A549 (cell line): ENCODE results near the gene KATNAL1.

Experiments used
- EP300 ChIP-seq, 2 experiments: fragments of >200 bp; sonication (Bioruptor Twin); formaldehyde crosslinking; IDR thresholded peaks; 2 replicates in 1 of 2; 3 replicates in 1 of 2; pipeline ENCODE4 v1.6.1; 2016 to 2017
- KDM1A ChIP-seq: fragments of 200-600 bp; sonication (generic); IDR thresholded peaks from 2 replicates; pipeline ENCODE4 v1.6.1; 2016; ENCODE audit warnings: low read depth, mild to moderate bottlenecking
- POLR2A ChIP-seq: IDR thresholded peaks from 2 replicates; pipeline ENCODE4 v1.6.1; 2012; ENCODE audit warnings: mild to moderate bottlenecking, low read length
- RCOR1 ChIP-seq: fragments of 150-350 bp; IDR thresholded peaks from 2 replicates; pipeline ENCODE4 v1.6.1; 2014; ENCODE audit warnings: antibody characterized with exemption, low read length, low read depth
- SMC3 ChIP-seq: fragments of >200 bp; sonication (Bioruptor Twin); formaldehyde crosslinking; IDR thresholded peaks from 3 replicates; pipeline ENCODE4 v1.6.1; 2018; ENCODE audit warnings: inconsistent platforms
- ZFP36 ChIP-seq: fragments of 450-650 bp; IDR thresholded peaks from 2 replicates; pipeline ENCODE4 v1.6.1; 2014; ENCODE audit warnings: borderline replicate concordance; ENCODE audit not compliant: partially characterized antibody
- TF ChIP-seq, protein P1 (sequence below): fragments of >200 bp; sonication (Bioruptor Twin); formaldehyde crosslinking; IDR thresholded peaks from 3 replicates; pipeline ENCODE4 v1.5.1; 2016
- TF ChIP-seq, protein P2 (sequence below): fragments of 450-650 bp; IDR thresholded peaks from 2 replicates; pipeline ENCODE4 v1.6.1; 2014; ENCODE audit warnings: antibody characterized with exemption
- TF ChIP-seq, protein P3 (sequence below): IDR thresholded peaks from 2 replicates; pipeline ENCODE4 v1.6.1; 2012

GRCh38 chr13:30314069-30314468 is 6.7 kb upstream of the KATNAL1 start:
- TF ChIP-seq, protein P1, sequence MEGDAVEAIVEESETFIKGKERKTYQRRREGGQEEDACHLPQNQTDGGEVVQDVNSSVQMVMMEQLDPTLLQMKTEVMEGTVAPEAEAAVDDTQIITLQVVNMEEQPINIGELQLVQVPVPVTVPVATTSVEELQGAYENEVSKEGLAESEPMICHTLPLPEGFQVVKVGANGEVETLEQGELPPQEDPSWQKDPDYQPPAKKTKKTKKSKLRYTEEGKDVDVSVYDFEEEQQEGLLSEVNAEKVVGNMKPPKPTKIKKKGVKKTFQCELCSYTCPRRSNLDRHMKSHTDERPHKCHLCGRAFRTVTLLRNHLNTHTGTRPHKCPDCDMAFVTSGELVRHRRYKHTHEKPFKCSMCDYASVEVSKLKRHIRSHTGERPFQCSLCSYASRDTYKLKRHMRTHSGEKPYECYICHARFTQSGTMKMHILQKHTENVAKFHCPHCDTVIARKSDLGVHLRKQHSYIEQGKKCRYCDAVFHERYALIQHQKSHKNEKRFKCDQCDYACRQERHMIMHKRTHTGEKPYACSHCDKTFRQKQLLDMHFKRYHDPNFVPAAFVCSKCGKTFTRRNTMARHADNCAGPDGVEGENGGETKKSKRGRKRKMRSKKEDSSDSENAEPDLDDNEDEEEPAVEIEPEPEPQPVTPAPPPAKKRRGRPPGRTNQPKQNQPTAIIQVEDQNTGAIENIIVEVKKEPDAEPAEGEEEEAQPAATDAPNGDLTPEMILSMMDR, result no peak
- TF ChIP-seq EP300 (IDR thresholded peaks at IDR 0.05) (no peak), RCOR1 (no peak), SMC3 (no peak), POLR2A (no peak), KDM1A (no peak), ZFP36 (no peak)
- TF ChIP-seq, protein P2, sequence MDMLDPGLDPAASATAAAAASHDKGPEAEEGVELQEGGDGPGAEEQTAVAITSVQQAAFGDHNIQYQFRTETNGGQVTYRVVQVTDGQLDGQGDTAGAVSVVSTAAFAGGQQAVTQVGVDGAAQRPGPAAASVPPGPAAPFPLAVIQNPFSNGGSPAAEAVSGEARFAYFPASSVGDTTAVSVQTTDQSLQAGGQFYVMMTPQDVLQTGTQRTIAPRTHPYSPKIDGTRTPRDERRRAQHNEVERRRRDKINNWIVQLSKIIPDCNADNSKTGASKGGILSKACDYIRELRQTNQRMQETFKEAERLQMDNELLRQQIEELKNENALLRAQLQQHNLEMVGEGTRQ, result no peak
- TF ChIP-seq, protein P3, sequence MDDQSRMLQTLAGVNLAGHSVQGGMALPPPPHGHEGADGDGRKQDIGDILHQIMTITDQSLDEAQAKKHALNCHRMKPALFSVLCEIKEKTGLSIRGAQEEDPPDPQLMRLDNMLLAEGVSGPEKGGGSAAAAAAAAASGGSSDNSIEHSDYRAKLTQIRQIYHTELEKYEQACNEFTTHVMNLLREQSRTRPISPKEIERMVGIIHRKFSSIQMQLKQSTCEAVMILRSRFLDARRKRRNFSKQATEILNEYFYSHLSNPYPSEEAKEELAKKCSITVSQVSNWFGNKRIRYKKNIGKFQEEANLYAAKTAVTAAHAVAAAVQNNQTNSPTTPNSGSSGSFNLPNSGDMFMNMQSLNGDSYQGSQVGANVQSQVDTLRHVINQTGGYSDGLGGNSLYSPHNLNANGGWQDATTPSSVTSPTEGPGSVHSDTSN, result no peak
